Measurements from ENCODE around the gene MAGEB4. TPM values are rescaled to one million over a fixed set of nuclear protein-coding genes. Genes with fewer than 3 reads are reported as not detected.
A peak's percentile ranks its signal among the peaks of the same experiment; 100 is the strongest.

Gene MAGEB4
- total RNA-seq, 1 donor, result not detected

DNA sequence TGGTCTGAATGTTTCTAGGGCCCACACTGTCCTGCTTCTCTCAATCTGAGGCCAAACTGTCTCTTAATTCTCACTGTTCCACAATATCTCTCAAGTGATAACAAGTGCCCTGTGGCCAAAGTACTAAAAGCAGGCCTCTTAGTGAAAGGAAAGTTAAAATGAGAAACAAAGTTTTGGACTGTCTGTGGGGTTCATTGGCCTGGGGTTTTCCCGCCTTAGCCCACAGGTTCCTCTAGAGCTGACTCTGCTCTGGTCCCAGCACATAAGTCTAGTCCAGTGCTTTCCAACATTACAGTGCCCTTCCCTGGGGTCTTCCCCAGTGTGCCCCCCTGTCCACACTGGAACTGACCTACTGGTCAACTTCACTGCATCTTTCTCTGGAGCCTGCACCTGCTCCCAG, 11.5 kb downstream of the MAGEB4 start:
- no peak overlapping the region for H3K4me3 ChIP-seq (ENCODE audit: low read depth, low read length)
- TF ChIP-seq, protein P1, sequence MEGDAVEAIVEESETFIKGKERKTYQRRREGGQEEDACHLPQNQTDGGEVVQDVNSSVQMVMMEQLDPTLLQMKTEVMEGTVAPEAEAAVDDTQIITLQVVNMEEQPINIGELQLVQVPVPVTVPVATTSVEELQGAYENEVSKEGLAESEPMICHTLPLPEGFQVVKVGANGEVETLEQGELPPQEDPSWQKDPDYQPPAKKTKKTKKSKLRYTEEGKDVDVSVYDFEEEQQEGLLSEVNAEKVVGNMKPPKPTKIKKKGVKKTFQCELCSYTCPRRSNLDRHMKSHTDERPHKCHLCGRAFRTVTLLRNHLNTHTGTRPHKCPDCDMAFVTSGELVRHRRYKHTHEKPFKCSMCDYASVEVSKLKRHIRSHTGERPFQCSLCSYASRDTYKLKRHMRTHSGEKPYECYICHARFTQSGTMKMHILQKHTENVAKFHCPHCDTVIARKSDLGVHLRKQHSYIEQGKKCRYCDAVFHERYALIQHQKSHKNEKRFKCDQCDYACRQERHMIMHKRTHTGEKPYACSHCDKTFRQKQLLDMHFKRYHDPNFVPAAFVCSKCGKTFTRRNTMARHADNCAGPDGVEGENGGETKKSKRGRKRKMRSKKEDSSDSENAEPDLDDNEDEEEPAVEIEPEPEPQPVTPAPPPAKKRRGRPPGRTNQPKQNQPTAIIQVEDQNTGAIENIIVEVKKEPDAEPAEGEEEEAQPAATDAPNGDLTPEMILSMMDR (IDR thresholded peaks at IDR 0.05; ENCODE audit: insufficient read depth, low read depth, low read length), result no peak
- no peak for DNase-seq (ENCODE audit: low read depth)

DNA sequence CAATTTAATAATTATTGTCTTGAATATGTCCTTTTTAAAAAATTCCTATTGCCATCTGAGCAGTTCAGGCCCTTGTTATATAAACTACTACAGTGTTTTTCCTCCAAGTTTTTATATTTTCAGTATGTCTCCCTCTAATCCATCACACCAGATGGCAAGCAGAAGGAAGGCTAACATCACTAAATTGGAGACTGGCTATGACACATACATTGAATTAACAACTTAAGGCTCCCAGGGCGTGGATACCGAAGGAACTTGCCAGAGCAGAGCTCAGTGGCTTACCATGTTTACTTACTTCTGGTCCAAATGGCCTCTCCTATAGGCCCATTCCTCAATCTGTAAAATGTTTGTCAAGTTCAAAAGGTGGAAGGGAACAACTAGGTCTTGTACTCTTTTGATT, 18.1 kb downstream of the MAGEB4 start:
- no peak for DNase-seq (ENCODE audit: low read depth)
- TF ChIP-seq, protein P1 (IDR thresholded peaks at IDR 0.05; ENCODE audit: insufficient read depth, low read depth, low read length), result no peak

GRCh38 chrX:30261012-30261411, 19.2 kb downstream of the MAGEB4 start:
- no peak for DNase-seq (ENCODE audit: low read depth)
- TF ChIP-seq, protein P1 (IDR thresholded peaks at IDR 0.05; ENCODE audit: insufficient read depth, low read depth, low read length), result no peak
- H3K4me3 ChIP-seq (ENCODE audit: low read depth, low read length), result no peak overlapping the region

More for the DNA sequence above, 18.1 kb downstream of the MAGEB4 start:
- no peak overlapping the region for H3K4me3 ChIP-seq (ENCODE audit: low read depth, low read length)

GRCh38 chrX:30262763-30263162, 21.0 kb downstream of the MAGEB4 start:
- TF ChIP-seq, protein P1 (IDR thresholded peaks at IDR 0.05; ENCODE audit: insufficient read depth, low read depth, low read length), result no peak
- no peak for DNase-seq (ENCODE audit: low read depth)
- no peak overlapping the region for H3K4me3 ChIP-seq (ENCODE audit: low read depth, low read length)

GRCh38 chrX:30270639-30271038, 28.8 kb downstream of the MAGEB4 start:
- TF ChIP-seq, protein P1 (IDR thresholded peaks at IDR 0.05; ENCODE audit: insufficient read depth, low read depth, low read length), result no peak
- DNase-seq (ENCODE audit: low read depth), result no peak
- no peak overlapping the region for H3K4me3 ChIP-seq (ENCODE audit: low read depth, low read length)

- peak; percentile 22 for DNase-seq (ENCODE audit: low read depth)
- TF ChIP-seq, protein P1 (IDR thresholded peaks at IDR 0.05; ENCODE audit: insufficient read depth, low read depth, low read length), result peak; percentile 34
- H3K4me3 ChIP-seq (ENCODE audit: low read depth, low read length), result no peak overlapping the region
Observed at GRCh38 chrX:30275498-30275897, 33.7 kb downstream of the MAGEB4 start.

DNA sequence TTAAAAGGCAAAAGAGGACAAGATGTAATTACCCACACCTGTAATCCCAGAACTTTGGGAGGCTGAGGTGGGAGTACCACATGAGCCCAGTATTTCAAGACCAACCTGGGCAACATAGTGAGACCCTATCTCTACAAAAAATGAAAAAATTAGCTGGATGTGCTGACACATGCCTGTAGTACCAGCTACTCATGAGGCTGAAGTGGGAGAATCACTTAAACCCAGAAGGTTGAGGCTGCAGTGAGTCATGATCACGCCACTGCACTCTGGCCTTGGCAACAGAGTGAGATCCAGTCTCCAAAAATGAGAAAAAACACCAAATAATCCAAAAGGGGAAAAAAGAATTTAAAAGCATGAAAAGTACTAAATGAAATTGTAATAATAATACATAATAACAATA, 36.6 kb downstream of the MAGEB4 start:
- TF ChIP-seq, protein P1 (IDR thresholded peaks at IDR 0.05; ENCODE audit: insufficient read depth, low read depth, low read length), result no peak
- DNase-seq (ENCODE audit: low read depth), result peak; percentile 6
- H3K4me3 ChIP-seq (ENCODE audit: low read depth, low read length), result no peak overlapping the region
